Measurements from ENCODE around the gene PCYT2.

GRCh38 chr17:81921537-81921862 is 10.3 kb upstream of the PCYT2 start:
- TF ChIP-seq CTCF (IDR thresholded peaks at IDR 0.05; ENCODE audit: extremely low read depth in 1 of 2, insufficient read depth in 1 of 2, low read depth in 1 of 2, low read length in 2 of 2), result no peak
- TF ChIP-seq POLR2AphosphoS5 (IDR thresholded peaks at IDR 0.05; ENCODE audit: insufficient read depth, low read depth, low read length), result no peak

Data from endothelial cell of umbilical vein (primary cell).